Endodermal cell (in vitro differentiated cells): ENCODE results near the gene NOS3. TPM values are rescaled to one million over a fixed set of nuclear protein-coding genes. Genes with fewer than 3 reads are reported as not detected.
A peak's percentile ranks its signal among the peaks of the same experiment; 100 is the strongest.

Experiments used
- DNase-seq: peaks from one replicate; pipeline ENCODE4 v3.0.0-alpha.2; 2017
- H3K27ac ChIP-seq: 2 replicates; pipeline ENCODE4 v1.5.1; 2013; ENCODE audit warnings: mild to moderate bottlenecking, low read depth, low read length, moderate library complexity
- H3K27me3 ChIP-seq: 2 replicates; pipeline ENCODE4 v1.6.1; 2013; ENCODE audit warnings: mild to moderate bottlenecking, low read length, moderate library complexity; ENCODE audit not compliant: insufficient read depth, control insufficient read depth, poor library complexity, severe bottlenecking
- H3K36me3 ChIP-seq: 2 replicates; pipeline ENCODE4 v1.7.0; 2013; ENCODE audit warnings: mild to moderate bottlenecking, low read length, moderate library complexity; ENCODE audit not compliant: control insufficient read depth, insufficient read depth
- H3K4me1 ChIP-seq: one replicate; pipeline ENCODE4 v1.7.0; 2013; ENCODE audit warnings: low read length; ENCODE audit not compliant: control insufficient read depth, insufficient read depth
- H3K4me3 ChIP-seq: 2 replicates; pipeline ENCODE4 v1.5.1; 2013; ENCODE audit warnings: mild to moderate bottlenecking, low read length, moderate library complexity
- H3K9ac ChIP-seq: 2 replicates; pipeline ENCODE4 v1.6.1; 2013; ENCODE audit warnings: mild to moderate bottlenecking, low read length, moderate library complexity; ENCODE audit not compliant: poor library complexity, severe bottlenecking; ENCODE audit errors: extremely low read depth
- H3K9me3 ChIP-seq: 2 replicates; pipeline ENCODE4 v1.6.1; 2013; ENCODE audit warnings: mild to moderate bottlenecking, low read length, moderate library complexity; ENCODE audit not compliant: control insufficient read depth
- H3K27ac Mint-ChIP-seq: 2 replicates; pipeline ENCODE4 v1.8.0; 2020; ENCODE audit warnings: mixed read lengths
- H3K27me3 Mint-ChIP-seq: 2 replicates; pipeline ENCODE4 v1.8.0; 2021; ENCODE audit warnings: mild to moderate bottlenecking, mixed read lengths; ENCODE audit not compliant: insufficient read depth
- H3K36me3 Mint-ChIP-seq: 2 replicates; pipeline ENCODE4 v1.8.0; 2020; ENCODE audit warnings: low read depth, mixed read lengths
- H3K4me1 Mint-ChIP-seq: 2 replicates; pipeline ENCODE4 v1.8.0; 2020; ENCODE audit warnings: mixed read lengths
- H3K4me3 Mint-ChIP-seq: 2 replicates; pipeline ENCODE4 v1.8.0; 2020; ENCODE audit warnings: mild to moderate bottlenecking, moderate library complexity, mixed read lengths
- H3K9me3 Mint-ChIP-seq: 2 replicates; pipeline ENCODE4 v1.8.0; 2020; ENCODE audit warnings: mild to moderate bottlenecking, mixed read lengths
- WGBS, 2 experiments: methylation state at CpG; one replicate each; pipeline versions ENCODE4 v1.1.5 to v1.1.7; 2013; ENCODE audit warnings: missing lambda C conversion rate in 2 of 2, mixed read lengths in 1 of 2; ENCODE audit not compliant: insufficient coverage in 1 of 2, insufficient read length in 1 of 2; 5-methylcytosine and 5-hydroxymethylcytosine counted together
- total RNA-seq, 2 donors: library from RNA; stranded (reverse); fragmentation: NEBNext Ultra II Directional in 1 of 2; extraction: Animal tissue kit (Norgen Biotek cat#: 25700) in 1 of 2; gene quantifications; 2 replicates in 1 of 2; 3 replicates in 1 of 2; pipeline ENCODE4 v1.2.1, GENCODE V29; 2021
- TF ChIP-seq, protein P1 (sequence below): fragments of 200-600 bp; sonication (generic); conservative IDR thresholded peaks from 2 replicates; pipeline ENCODE4 v1.5.0; 2021; ENCODE audit warnings: antibody characterized with exemption, mild to moderate bottlenecking

NOS3 gene
- total RNA-seq, 2 donors from 2014 or later, result 2.3 to 9.1 TPM

DNA sequence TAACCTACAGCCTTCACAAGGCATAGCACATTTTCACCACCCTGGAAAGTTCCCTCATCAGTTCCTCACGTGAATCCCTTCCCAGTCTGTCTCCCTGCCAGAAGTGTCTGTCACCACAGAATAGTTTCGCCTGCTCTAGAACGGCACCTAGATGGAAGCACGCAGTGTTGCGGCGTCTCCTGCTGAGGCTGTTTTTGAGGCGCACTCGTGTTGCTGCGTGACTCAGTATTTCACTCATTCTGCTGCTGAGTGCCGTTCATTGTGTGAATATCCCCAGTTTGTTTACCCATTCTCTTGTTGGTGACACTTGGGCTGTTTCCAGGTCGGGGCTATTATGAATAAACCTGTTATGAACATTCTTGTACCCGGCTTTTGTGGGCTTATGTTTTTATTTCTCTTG lies 12.8 kb downstream of the NOS3 start:
- H3K27ac ChIP-seq, result no peak overlapping the region
- H3K4me1 ChIP-seq, result no peaks in the 10 kb centered on the region
- TF ChIP-seq, protein P1, sequence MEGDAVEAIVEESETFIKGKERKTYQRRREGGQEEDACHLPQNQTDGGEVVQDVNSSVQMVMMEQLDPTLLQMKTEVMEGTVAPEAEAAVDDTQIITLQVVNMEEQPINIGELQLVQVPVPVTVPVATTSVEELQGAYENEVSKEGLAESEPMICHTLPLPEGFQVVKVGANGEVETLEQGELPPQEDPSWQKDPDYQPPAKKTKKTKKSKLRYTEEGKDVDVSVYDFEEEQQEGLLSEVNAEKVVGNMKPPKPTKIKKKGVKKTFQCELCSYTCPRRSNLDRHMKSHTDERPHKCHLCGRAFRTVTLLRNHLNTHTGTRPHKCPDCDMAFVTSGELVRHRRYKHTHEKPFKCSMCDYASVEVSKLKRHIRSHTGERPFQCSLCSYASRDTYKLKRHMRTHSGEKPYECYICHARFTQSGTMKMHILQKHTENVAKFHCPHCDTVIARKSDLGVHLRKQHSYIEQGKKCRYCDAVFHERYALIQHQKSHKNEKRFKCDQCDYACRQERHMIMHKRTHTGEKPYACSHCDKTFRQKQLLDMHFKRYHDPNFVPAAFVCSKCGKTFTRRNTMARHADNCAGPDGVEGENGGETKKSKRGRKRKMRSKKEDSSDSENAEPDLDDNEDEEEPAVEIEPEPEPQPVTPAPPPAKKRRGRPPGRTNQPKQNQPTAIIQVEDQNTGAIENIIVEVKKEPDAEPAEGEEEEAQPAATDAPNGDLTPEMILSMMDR, result no peak
- Mint-ChIP-seq H3K27me3 (no peaks in the 10 kb centered on the region), H3K4me1 (peaks cover 8% of the 10 kb centered on the region), H3K4me3 (no peak overlapping the region), H3K27ac (no peak overlapping the region), H3K9me3 (no peaks in the 10 kb centered on the region), H3K36me3 (no peaks in the 10 kb centered on the region)
- H3K9me3 ChIP-seq, result no peaks in the 10 kb centered on the region
- 87 to 90% methylated on average over 10 to 12 of the region's 12 CpGs for WGBS, 2 experiments
- H3K4me3 ChIP-seq, result no peak overlapping the region
- no peaks in the 10 kb centered on the region for H3K36me3 ChIP-seq
- DNase-seq, result no peak
- H3K9ac ChIP-seq, result no peak overlapping the region
- no peaks in the 10 kb centered on the region for H3K27me3 ChIP-seq

DNA sequence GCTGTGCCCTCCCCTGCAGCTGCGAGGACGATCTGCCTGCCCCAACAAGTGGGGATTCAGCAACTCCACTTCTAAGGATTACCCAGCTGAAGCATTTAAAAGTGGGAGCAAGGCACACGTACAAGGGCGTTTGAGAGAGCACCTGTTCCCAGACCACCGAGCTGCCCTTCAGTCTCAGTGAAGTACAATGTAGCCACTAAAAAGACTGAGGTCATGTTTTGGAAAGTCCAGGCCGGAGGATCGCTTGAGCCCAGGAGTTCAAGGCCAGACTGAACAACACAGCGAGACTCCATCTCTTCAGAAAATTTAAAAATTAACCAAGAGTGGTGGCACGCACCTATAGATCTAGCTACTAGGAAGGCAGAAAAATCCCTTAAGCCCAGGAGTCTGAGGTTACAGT lies 14.7 kb downstream of the NOS3 start:
- Histone ChIP-seq H3K4me3 (no peak overlapping the region), H3K27ac (no peak overlapping the region), H3K27me3 (no peaks in the 10 kb centered on the region), H3K4me1 (peaks cover 8% of the 10 kb centered on the region), H3K9me3 (no peaks in the 10 kb centered on the region), H3K36me3 (no peaks in the 10 kb centered on the region), H3K9ac (no peak overlapping the region)
- Mint-ChIP-seq H3K4me3 (no peak overlapping the region), H3K9me3 (no peaks in the 10 kb centered on the region), H3K27me3 (peaks cover 2% of the 10 kb centered on the region), H3K4me1 (peaks cover 12% of the 10 kb centered on the region), H3K36me3 (no peaks in the 10 kb centered on the region), H3K27ac (no peak overlapping the region)
- WGBS, 2 experiments, result 84 to 90% methylated on average over 9 of the region's 9 CpGs
- no peak for DNase-seq
- TF ChIP-seq, protein P1, result no peak

DNA sequence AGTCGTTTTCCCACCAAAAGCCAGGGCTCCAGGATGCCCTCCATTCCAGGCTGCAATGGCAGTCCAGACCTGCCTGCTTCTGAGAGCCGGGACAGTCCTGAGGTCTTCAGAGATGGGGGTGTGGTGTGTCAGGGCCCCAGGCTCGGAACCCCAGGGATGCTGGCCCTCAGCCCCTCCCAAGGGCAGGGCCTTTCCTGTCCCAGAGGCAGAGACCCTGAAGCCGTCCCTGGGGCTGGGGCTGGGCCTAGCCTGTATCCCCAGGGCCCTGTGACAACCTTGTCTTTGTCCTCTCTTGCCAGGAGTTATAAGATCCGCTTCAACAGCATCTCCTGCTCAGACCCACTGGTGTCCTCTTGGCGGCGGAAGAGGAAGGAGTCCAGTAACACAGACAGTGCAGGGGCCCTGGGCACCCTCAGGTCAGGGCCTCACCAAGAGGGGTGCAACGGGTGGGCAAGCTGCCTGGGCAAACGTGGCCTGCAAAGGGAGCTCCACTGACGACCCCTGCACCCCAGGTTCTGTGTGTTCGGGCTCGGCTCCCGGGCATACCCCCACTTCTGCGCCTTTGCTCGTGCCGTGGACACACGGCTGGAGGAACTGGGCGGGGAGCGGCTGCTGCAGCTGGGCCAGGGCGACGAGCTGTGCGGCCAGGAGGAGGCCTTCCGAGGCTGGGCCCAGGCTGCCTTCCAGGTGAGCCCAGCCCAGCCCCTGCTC lies 15.9 kb downstream of the NOS3 start:
- H3K27ac Mint-ChIP-seq, result no peak overlapping the region
- peak; percentile 52 for DNase-seq
- 91 to 100% methylated on average over 6 to 23 of the region's 23 CpGs for WGBS, 2 experiments
- Histone ChIP-seq H3K36me3 (no peaks in the 10 kb centered on the region), H3K9ac (no peak overlapping the region), H3K4me3 (no peak overlapping the region), H3K4me1 (peaks cover 9% of the 10 kb centered on the region), H3K27ac (no peak overlapping the region), H3K9me3 (no peaks in the 10 kb centered on the region), H3K27me3 (no peaks in the 10 kb centered on the region)
- TF ChIP-seq, protein P1, result no peak
- peaks cover 16% of the 10 kb centered on the region for H3K4me1 Mint-ChIP-seq
- no peaks in the 10 kb centered on the region for H3K9me3 Mint-ChIP-seq
- H3K4me3 Mint-ChIP-seq, result no peak overlapping the region
- H3K27me3 Mint-ChIP-seq, result peaks cover 9% of the 10 kb centered on the region
- no peaks in the 10 kb centered on the region for H3K36me3 Mint-ChIP-seq
